GM18861 (cell line): Measurements from ENCODE around the gene INTS11.

Experiments
- ATAC-seq: cut with Tn5 transposase; IDR thresholded peaks from one replicate; pipeline ENCODE4 v1.9.1; 2021; ENCODE audit not compliant: unreplicated experiment

INTS11 gene

DNA sequence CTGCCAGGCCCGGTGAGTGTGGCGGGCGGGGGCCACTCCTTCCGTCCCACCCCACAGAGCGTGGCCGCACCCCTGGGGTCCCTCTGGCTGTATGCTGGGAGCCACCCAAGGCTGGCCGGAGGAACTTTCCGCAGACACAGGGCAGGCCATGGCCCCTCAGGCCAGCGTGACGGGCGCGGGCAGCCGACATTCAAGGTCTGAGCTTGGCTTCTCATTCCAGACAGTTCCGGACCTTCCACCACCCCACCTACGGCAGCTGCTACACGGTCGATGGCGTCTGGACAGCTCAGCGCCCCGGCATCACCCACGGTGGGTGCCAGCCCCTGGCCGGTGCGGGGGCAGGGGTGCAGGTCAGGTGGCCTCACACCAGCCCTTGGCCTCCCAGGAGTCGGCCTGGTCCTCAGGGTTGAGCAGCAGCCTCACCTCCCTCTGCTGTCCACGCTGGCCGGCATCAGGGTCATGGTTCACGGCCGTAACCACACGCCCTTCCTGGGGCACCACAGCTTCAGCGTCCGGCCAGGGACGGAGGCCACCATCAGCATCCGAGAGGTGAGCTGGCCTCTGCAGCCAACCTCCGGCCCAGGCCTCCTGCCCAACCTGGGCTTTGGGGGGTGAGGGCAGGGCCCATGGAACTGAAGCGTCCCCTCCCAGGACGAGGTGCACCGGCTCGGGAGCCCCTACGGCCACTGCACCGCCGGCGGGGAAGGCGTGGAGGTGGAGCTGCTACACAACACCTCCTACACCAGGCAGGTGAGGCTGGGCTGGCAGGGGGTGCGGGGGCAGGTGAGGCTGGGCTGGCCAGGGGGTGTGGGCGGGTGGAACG lies 37.0 kb downstream of the INTS11 start:
- no peak for ATAC-seq

DNA sequence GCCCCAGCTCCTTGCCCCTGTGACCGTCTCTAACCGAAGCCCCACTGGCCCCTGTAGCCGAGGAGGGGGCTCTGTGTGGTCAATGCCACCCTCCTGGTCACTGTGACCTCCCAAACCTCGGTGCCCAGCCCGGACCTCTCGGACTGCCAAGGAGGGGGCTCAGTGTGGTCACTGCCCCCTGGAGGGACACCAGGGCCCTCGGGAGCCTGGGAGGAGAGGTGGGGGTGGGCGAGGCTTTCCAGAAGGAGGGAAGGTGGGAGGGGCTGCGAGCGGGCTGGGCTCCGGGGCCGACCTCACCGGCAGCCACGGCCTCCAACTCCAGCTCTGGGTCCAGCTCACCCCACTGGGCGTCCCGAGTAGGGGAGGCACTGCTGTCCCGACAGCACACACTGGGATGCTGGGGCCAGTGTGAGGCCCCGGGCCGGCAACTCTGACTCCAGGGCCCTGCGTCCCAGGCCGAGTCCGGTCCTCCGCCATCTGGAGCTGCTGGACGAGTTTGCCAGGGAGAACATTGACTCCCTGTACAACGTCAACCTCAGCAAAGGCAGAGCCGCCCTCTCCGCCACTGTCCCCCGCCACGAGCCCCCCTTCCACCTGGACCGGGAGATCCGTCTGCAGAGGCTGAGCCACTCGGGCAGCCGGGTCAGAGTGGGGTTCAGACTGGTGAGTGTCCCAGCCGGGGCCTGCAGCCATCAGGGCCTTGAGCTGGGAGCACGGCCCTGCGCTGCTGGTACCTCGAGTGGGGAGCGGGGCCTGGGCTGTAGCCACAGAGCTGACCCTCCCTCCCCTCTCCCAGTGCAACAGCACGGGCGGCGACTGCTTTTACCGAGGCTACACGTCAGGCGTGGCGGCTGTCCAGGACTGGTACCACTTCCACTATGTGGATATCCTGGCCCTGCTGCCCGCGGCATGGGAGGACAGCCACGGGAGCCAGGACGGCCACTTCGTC lies 37.9 kb downstream of the INTS11 start:
- ATAC-seq = no peak

GRCh38 chr1:1285611-1286311 lies 38.7 kb downstream of the INTS11 start:
- ATAC-seq = no peak

- ATAC-seq = no peak
Measured at GRCh38 chr1:1285102-1285571, 39.3 kb downstream of the INTS11 start.

GRCh38 chr1:1284221-1285101 lies 40.0 kb downstream of the INTS11 start:
- no peak for ATAC-seq

GRCh38 chr1:1283821-1284220 lies 40.6 kb downstream of the INTS11 start:
- ATAC-seq = no peak

DNA sequence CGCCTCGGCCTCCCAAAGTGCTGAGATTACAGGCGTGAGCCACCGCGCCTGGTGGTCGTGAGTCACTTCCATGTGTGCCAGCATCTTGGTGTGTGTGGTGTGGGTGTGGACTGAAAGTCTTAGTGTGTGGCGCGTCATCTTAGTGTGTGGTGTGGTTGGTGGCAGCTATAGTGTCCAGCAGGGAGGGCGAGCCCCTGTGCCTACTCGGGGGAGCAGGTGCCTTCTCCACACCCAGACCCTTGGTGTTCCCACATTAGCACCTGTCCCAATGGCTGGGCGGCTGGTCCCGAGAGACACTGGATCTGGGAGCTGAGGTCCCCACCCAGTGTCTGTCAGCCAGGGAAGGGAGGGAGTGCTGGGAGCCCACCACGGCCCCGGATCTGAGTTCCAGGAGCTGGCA lies 41.5 kb downstream of the INTS11 start:
- ATAC-seq = no peak

GRCh38 chr1:1281533-1282321 lies 42.7 kb downstream of the INTS11 start:
- no peak for ATAC-seq

GRCh38 chr1:1280782-1281481 lies 43.5 kb downstream of the INTS11 start:
- no peak for ATAC-seq

- no peak for ATAC-seq
Measured at GRCh38 chr1:1279028-1279427, 45.4 kb downstream of the INTS11 start.

DNA sequence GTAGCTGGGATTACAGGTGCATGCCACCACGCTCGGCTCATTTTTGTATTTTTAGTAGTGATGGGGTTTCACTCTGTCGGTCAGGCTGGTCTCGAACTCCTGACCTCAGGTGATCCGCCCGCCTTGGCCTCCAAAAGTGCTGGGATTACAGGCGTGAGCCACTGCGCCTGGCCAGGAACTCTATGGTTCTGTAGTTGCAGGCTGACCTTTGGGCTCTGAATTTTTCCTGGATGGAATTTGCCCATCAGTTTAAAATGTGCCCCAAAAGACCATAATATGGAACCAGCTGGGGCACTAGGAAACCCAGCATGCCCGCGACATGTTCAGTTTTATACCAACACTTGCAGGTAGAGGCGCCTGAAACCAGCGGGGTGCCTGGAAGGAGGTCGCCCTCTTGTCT lies 45.8 kb downstream of the INTS11 start:
- no peak for ATAC-seq

- no peak for ATAC-seq
Measured at GRCh38 chr1:1275836-1276235, 48.6 kb downstream of the INTS11 start.

GRCh38 chr1:1274931-1275431 lies 49.5 kb downstream of the INTS11 start:
- ATAC-seq = no peak

GRCh38 chr1:1274299-1274930 lies 50.0 kb downstream of the INTS11 start:
- no peak for ATAC-seq

DNA sequence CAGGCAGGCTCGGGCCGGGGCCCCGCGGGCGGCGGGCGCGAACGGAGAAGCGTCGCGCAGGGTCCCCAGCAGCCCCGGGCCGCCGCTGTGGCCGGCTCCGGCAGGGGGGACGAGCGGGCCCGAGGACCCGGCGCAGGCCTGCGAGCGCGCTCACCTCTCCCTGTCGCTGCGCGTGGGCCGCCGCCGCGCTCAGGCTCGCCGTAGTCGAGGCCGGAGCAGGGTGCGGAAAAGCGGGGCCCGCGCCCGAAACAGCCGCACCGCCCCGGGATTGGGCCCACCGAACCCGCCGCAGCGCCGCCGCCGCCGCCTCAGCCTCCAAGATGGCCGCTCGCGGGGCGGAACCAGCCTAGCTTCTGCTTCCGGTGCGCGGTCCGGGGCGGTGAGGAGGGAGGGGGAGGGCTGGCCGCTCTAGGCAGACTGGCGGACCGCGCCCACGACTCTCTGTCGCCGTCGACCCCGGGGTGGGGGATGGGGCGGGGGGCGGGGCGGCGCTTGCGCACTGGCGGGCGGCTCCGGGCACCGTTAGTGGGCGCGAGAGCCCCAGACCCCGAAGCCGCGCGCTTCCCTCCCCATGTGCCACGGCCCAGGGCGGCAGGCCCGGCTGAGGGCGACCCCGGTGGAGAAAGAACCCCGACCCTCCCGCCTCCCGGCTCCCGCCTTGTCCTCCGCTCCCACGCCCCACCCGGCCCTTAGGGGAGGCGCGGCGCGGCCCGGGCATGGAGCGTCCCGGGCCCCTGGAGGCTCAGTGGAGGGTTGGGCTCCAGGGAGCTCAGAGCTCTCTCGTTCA lies 50.8 kb downstream of the INTS11 start, which contains the start of gene UBE2J2:
TSS of gene UBE2J2 (minus strand) at position 343 of the 787 bp plus-strand sequence. CDS start 5,862 bp downstream, outside the sequence.
- peak; percentile 58 for ATAC-seq

DNA sequence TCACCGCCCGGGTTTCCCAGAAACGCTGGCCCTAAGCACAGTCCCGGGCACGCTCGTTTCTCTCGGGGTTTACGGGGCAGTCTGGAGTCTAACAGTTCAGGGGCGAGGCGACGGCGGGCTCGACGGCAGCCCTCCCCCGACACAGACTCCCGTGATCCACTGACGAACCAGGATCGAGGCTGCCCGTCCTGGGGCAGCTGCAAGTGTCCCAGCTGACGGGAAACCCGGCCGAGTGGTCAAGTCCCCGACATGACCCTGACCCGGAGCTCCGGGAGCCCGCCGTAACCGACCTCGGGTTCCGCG lies 51.3 kb downstream of the INTS11 start:
- peak; percentile 4 for ATAC-seq
